ENCODE results near the gene ZRANB3. TPM values are rescaled to one million over a fixed set of nuclear protein-coding genes. Genes with fewer than 3 reads are reported as not detected.

Gene ZRANB3
- total and polyA plus RNA-seq, 2 donors (not counting 3 experiments of a cell fraction or from before 2014, with no cell fraction given): 2.2 to 6.0 TPM

DNA sequence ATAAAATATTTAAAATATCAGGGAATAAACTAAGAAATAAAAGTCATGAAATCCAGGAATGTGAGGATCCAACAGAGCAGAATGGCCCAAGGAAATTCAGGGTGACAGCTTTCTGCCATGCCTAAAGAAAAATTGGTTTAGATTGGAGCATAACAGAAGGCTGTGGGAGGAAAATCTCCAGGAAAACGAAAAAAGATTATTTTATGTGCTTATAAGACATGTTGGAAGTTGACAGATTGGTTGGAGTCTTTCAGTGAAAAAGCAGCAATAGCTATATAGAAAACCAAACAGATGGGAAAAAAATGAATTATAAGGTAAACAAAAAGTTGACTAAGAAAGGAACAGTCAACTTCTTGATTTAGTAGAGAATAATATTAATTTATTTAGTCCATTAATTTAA, 203.9 kb downstream of the ZRANB3 start:
- H3K27me3 ChIP-seq (ENCODE audit: control insufficient read depth in 2 of 2, insufficient read depth in 2 of 2, low read length in 2 of 2): no peaks in the 10 kb centered on the region
- ChIA-PET CTCF (no interaction called here), POLR2A (no interaction called here)
- H3K9ac ChIP-seq (replicated peaks; ENCODE audit: extremely low read depth, insufficient read depth, low read length): no peak overlapping the region
- dilution Hi-C loops (cut with MboI; ENCODE audit: extremely low pct_ligation_motif_present, low sequenced_read_pairs): no loop called here
- intact Hi-C loops (cut with micrococcal nuclease): no loop called here
- FAIRE-seq (no peak), DNase-seq (ENCODE audit: low read depth, low spot score) (no peak)
- no peaks in the 10 kb centered on the region for H3K9me1 ChIP-seq (replicated peaks; ENCODE audit: control insufficient read depth, extremely low read depth, insufficient read depth, low read length)
- H2AFZ ChIP-seq (ENCODE audit: low read depth, low read length): no peak overlapping the region
- H3K4me1 ChIP-seq (ENCODE audit: control insufficient read depth, extremely low read depth, insufficient read depth, low read length): no peaks in the 10 kb centered on the region
- no peaks in the 10 kb centered on the region for H3K79me2 ChIP-seq (ENCODE audit: control insufficient read depth, insufficient read depth, low read length)
- H3K27ac ChIP-seq (ENCODE audit: insufficient read depth, low read depth, low read length): no peak overlapping the region
- H4K20me1 ChIP-seq (replicated peaks; ENCODE audit: control insufficient read depth, extremely low read depth, insufficient read depth, low read length): no peaks in the 10 kb centered on the region
- no peak for TF ChIP-seq EZH2 (IDR thresholded peaks at IDR 0.05; ENCODE audit: borderline replicate concordance, low read depth, low read length, severe bottlenecking)
- no peak for TF ChIP-seq POLR2AphosphoS5 (IDR thresholded peaks at IDR 0.05; ENCODE audit: insufficient read depth, low read depth, low read length)
- TF ChIP-seq FOS (IDR thresholded peaks at IDR 0.05; ENCODE audit: borderline replicate concordance, insufficient read depth, low read length): no peak
- TF ChIP-seq, protein P1, sequence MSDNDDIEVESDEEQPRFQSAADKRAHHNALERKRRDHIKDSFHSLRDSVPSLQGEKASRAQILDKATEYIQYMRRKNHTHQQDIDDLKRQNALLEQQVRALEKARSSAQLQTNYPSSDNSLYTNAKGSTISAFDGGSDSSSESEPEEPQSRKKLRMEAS (IDR thresholded peaks at IDR 0.05; ENCODE audit: insufficient read depth, insufficient read length): no peak
- TF ChIP-seq POLR2A (IDR thresholded peaks at IDR 0.05; ENCODE audit: low read depth, low read length): no peak
- TF ChIP-seq GATA2 (IDR thresholded peaks at IDR 0.05; ENCODE audit: insufficient read depth, insufficient read length, low read depth, low read length): no peak
- no peak overlapping the region for H3K4me2 ChIP-seq (ENCODE audit: insufficient read depth, low read length)
- H3K36me3 ChIP-seq (ENCODE audit: control insufficient read depth in 2 of 2, extremely low read depth in 1 of 2, insufficient read depth in 2 of 2, low read length in 2 of 2): no peaks in the 10 kb centered on the region
- no peak overlapping the region for H3K4me3 ChIP-seq (replicated peaks in 1 of 3; ENCODE audit: insufficient read depth in 1 of 3, low read depth in 1 of 3, low read length in 3 of 3)
- no TSS peak for BruUV-seq (replicated peaks)
- no peaks in the 10 kb centered on the region for H3K9me3 ChIP-seq (replicated peaks; ENCODE audit: control insufficient read depth, insufficient read depth, low read length)

DNA sequence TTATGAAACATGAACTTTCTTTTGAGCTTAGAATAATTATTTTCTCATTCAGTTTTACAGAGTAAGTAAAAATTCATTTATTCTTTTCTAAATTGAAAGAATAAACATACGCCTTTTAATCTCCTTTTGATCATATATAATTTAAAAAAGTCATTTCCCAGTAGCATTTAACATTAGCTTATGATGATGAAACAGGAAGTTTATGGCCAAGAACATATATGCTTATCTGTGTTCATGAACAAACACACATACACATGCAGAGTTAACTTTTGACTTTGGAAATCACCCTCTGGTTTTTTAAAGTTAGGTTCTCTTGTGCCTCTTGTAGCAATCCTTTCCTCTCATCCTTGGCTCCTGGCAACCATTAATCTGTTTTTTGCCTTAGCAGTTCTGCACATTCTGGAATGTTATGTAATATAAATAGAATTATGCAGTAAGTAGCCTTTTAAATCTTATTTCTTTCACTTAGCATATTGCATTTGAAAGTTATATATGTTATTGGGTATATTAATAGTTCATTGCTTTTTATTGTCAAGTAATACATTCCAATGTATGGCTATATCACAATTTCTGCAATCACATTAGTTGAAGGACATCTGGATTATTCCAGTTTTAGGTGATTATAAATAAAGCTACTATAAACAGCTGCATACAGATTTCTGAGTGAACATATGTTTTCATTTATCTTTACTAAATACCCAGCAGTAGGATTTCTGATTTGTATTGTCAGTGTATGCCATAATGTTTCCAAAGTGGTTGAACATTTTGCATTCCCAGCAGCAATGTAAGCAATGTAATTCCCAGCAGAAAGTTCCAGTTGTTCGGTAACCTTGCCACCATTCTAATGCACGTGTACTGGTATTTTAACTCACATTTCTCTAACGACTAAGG, 210.3 kb downstream of the ZRANB3 start:
- POLR2A ChIA-PET: no interaction called here

More for the DNA sequence above, 210.3 kb downstream of the ZRANB3 start:
- H4K20me1 ChIP-seq (replicated peaks; ENCODE audit: control insufficient read depth, extremely low read depth, insufficient read depth, low read length): no peaks in the 10 kb centered on the region
- no peaks in the 10 kb centered on the region for H3K36me3 ChIP-seq (ENCODE audit: control insufficient read depth in 2 of 2, extremely low read depth in 1 of 2, insufficient read depth in 2 of 2, low read length in 2 of 2)
- no TSS peak for BruUV-seq (replicated peaks)
- no peak for FAIRE-seq
- no peaks in the 10 kb centered on the region for H3K4me1 ChIP-seq (ENCODE audit: control insufficient read depth, extremely low read depth, insufficient read depth, low read length)
- no peak overlapping the region for H3K27ac ChIP-seq (ENCODE audit: insufficient read depth, low read depth, low read length)
- H3K4me3 ChIP-seq (replicated peaks in 1 of 3; ENCODE audit: insufficient read depth in 1 of 3, low read depth in 1 of 3, low read length in 3 of 3): no peak overlapping the region
- H2AFZ ChIP-seq (ENCODE audit: low read depth, low read length): no peak overlapping the region
- H3K27me3 ChIP-seq (ENCODE audit: control insufficient read depth in 2 of 2, insufficient read depth in 2 of 2, low read length in 2 of 2): no peaks in the 10 kb centered on the region
- H3K9me1 ChIP-seq (replicated peaks; ENCODE audit: control insufficient read depth, extremely low read depth, insufficient read depth, low read length): no peaks in the 10 kb centered on the region
- dilution Hi-C loops (cut with MboI; ENCODE audit: extremely low pct_ligation_motif_present, low sequenced_read_pairs) (no loop called here), intact Hi-C loops (cut with micrococcal nuclease) (no loop called here)
- no peaks in the 10 kb centered on the region for H3K9me3 ChIP-seq (replicated peaks; ENCODE audit: control insufficient read depth, insufficient read depth, low read length)
- no peak overlapping the region for H3K4me2 ChIP-seq (ENCODE audit: insufficient read depth, low read length)
- TF ChIP-seq JUN (IDR thresholded peaks at IDR 0.05; ENCODE audit: borderline replicate concordance, insufficient read depth, insufficient read length, low read depth) (no peak), POLR2AphosphoS5 (IDR thresholded peaks at IDR 0.05; ENCODE audit: insufficient read depth, low read depth, low read length) (no peak), FOS (IDR thresholded peaks at IDR 0.05; ENCODE audit: borderline replicate concordance, insufficient read depth, low read length) (no peak), GATA2 (IDR thresholded peaks at IDR 0.05; ENCODE audit: insufficient read depth, insufficient read length, low read depth, low read length) (no peak), EZH2 (IDR thresholded peaks at IDR 0.05; ENCODE audit: borderline replicate concordance, low read depth, low read length, severe bottlenecking) (no peak), MYC (IDR thresholded peaks at IDR 0.05; ENCODE audit: low read depth, low read length) (no peak), POLR2A (IDR thresholded peaks at IDR 0.05; ENCODE audit: low read depth, low read length) (no peak)
- TF ChIP-seq, protein P2, sequence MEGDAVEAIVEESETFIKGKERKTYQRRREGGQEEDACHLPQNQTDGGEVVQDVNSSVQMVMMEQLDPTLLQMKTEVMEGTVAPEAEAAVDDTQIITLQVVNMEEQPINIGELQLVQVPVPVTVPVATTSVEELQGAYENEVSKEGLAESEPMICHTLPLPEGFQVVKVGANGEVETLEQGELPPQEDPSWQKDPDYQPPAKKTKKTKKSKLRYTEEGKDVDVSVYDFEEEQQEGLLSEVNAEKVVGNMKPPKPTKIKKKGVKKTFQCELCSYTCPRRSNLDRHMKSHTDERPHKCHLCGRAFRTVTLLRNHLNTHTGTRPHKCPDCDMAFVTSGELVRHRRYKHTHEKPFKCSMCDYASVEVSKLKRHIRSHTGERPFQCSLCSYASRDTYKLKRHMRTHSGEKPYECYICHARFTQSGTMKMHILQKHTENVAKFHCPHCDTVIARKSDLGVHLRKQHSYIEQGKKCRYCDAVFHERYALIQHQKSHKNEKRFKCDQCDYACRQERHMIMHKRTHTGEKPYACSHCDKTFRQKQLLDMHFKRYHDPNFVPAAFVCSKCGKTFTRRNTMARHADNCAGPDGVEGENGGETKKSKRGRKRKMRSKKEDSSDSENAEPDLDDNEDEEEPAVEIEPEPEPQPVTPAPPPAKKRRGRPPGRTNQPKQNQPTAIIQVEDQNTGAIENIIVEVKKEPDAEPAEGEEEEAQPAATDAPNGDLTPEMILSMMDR (IDR thresholded peaks at IDR 0.05; ENCODE audit: extremely low read depth in 1 of 2, insufficient read depth in 1 of 2, low read depth in 1 of 2, low read length in 2 of 2): no peak
- TF ChIP-seq, protein P1 (IDR thresholded peaks at IDR 0.05; ENCODE audit: insufficient read depth, insufficient read length): no peak
- H3K9ac ChIP-seq (replicated peaks; ENCODE audit: extremely low read depth, insufficient read depth, low read length): no peak overlapping the region
- H3K79me2 ChIP-seq (ENCODE audit: control insufficient read depth, insufficient read depth, low read length): no peaks in the 10 kb centered on the region
- CTCF ChIA-PET: no interaction called here
- no peak for DNase-seq (ENCODE audit: low read depth, low spot score)

All from endothelial cell of umbilical vein (primary cell).